Measurements from ENCODE around the gene C19orf85.

DNA sequence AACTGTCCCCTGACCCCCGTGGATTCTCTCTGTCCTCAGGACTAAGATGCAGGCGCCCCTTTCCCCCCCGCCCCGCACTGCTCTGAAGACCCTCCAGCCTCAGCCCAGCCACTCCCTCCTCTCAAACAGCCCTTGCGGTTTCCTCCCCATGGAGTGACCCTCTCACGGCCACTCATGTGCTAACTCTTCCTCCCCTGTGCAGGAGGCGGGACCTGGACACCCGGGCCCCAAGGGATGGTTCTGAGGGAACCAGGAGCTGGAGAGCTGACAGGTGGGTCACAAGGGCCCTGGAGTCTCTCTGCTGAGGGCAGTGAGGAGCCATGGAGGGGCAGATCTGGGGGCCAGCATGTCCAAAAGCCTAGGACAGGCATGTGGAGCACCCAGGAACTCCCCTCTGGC is 5.0 kb downstream of the C19orf85 start:
- TF ChIP-seq, protein P1, sequence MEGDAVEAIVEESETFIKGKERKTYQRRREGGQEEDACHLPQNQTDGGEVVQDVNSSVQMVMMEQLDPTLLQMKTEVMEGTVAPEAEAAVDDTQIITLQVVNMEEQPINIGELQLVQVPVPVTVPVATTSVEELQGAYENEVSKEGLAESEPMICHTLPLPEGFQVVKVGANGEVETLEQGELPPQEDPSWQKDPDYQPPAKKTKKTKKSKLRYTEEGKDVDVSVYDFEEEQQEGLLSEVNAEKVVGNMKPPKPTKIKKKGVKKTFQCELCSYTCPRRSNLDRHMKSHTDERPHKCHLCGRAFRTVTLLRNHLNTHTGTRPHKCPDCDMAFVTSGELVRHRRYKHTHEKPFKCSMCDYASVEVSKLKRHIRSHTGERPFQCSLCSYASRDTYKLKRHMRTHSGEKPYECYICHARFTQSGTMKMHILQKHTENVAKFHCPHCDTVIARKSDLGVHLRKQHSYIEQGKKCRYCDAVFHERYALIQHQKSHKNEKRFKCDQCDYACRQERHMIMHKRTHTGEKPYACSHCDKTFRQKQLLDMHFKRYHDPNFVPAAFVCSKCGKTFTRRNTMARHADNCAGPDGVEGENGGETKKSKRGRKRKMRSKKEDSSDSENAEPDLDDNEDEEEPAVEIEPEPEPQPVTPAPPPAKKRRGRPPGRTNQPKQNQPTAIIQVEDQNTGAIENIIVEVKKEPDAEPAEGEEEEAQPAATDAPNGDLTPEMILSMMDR (conservative IDR thresholded peaks at IDR 0.05 in 1 of 2, IDR thresholded peaks at IDR 0.05 in 1 of 2; ENCODE audit: low read depth in 1 of 2, low read length in 2 of 2): no peak
- no peak for TF ChIP-seq EZH2 (IDR thresholded peaks at IDR 0.05; ENCODE audit: low read length, missing control alignments)

Data from fibroblast of lung (primary cell).